MM.1S (cell line): ENCODE results near the gene UBE3A.

Source experiments
- DNase-seq: peaks from one replicate; pipeline ENCODE4 v3.0.0-alpha.2; 2015
- H2AFZ ChIP-seq: fragments of 300-600 bp; sonication (generic); 2 replicates; pipeline ENCODE4 v1.6.0; 2016; ENCODE audit warnings: antibody characterized with exemption, low read length
- H3F3A ChIP-seq: fragments of 300-600 bp; sonication (generic); 2 replicates; pipeline ENCODE4 v1.6.1; 2016; ENCODE audit warnings: mild to moderate bottlenecking, antibody characterized with exemption, low read length, moderate library complexity, mixed read lengths; ENCODE audit not compliant: insufficient read depth
- H3K27ac ChIP-seq: fragments of 300-600 bp; sonication (generic); 2 replicates; pipeline ENCODE4 v1.5.1; 2016; ENCODE audit warnings: mild to moderate bottlenecking, low read length
- H3K27me3 ChIP-seq: fragments of 300-600 bp; sonication (generic); replicated peaks from 2 replicates; pipeline ENCODE4 v1.6.0; 2016; ENCODE audit warnings: low read length; ENCODE audit not compliant: insufficient read depth
- H3K36me3 ChIP-seq: fragments of 300-600 bp; sonication (generic); replicated peaks from 2 replicates; pipeline ENCODE4 v1.6.1; 2016; ENCODE audit warnings: mild to moderate bottlenecking, low read length, mixed read lengths; ENCODE audit not compliant: insufficient read depth
- H3K4me1 ChIP-seq: fragments of 300-600 bp; sonication (generic); 2 replicates; pipeline ENCODE4 v1.6.1; 2016; ENCODE audit warnings: low read length, mixed read lengths
- H3K4me2 ChIP-seq: fragments of 300-600 bp; sonication (generic); 2 replicates; pipeline ENCODE4 v1.6.0; 2016; ENCODE audit warnings: low read depth, low read length
- H3K4me3 ChIP-seq: fragments of 300-600 bp; sonication (generic); 2 replicates; pipeline ENCODE4 v1.5.1; 2016; ENCODE audit warnings: low read length, mixed read lengths
- H3K79me2 ChIP-seq: fragments of 300-600 bp; sonication (generic); 2 replicates; pipeline ENCODE4 v1.6.1; 2016; ENCODE audit warnings: mixed run types, low read length, mixed read lengths
- H3K9ac ChIP-seq: fragments of 300-600 bp; sonication (generic); 2 replicates; pipeline ENCODE4 v1.6.1; 2016; ENCODE audit warnings: low read length, mixed read lengths
- H3K9me2 ChIP-seq: fragments of 300-600 bp; sonication (generic); replicated peaks from 2 replicates; pipeline ENCODE4 v1.6.1; 2016; ENCODE audit warnings: mild to moderate bottlenecking, low read length, mixed read lengths; ENCODE audit not compliant: insufficient read depth
- H3K9me3 ChIP-seq: fragments of 300-600 bp; sonication (generic); replicated peaks from 2 replicates; pipeline ENCODE4 v1.6.1; 2016; ENCODE audit warnings: mild to moderate bottlenecking, low read length, mixed read lengths; ENCODE audit not compliant: insufficient read depth
- H4K20me1 ChIP-seq: fragments of 300-600 bp; sonication (generic); 2 replicates; pipeline ENCODE4 v1.6.1; 2016; ENCODE audit warnings: mild to moderate bottlenecking, low read length, moderate library complexity, mixed read lengths; ENCODE audit not compliant: insufficient read depth
- CTCF ChIP-seq: fragments of 300-600 bp; sonication (generic); IDR thresholded peaks from 2 replicates; pipeline ENCODE4 v1.5.1; 2016; ENCODE audit warnings: antibody characterized with exemption, low read length, mixed read lengths
- EZH2 ChIP-seq: fragments of 300-600 bp; sonication (generic); optimal IDR thresholded peaks from 2 replicates; pipeline ENCODE3; 2017; ENCODE audit warnings: low read depth, mild to moderate bottlenecking, antibody characterized with exemption, low read length, mixed read lengths
- EZH2phosphoT487 ChIP-seq: fragments of 300-600 bp; sonication (generic); IDR thresholded peaks from 2 replicates; pipeline ENCODE4 v1.6.1; 2018; ENCODE audit warnings: antibody characterized with exemption, low read length

UBE3A gene

GRCh38 chr15:25439369-25439836 is 579 bp upstream of the UBE3A start:
- no peaks in the 10 kb centered on the region for H3K27me3 ChIP-seq
- peak overlapping the region; percentile 89 for H3K9ac ChIP-seq
- peaks cover 44% of the 10 kb centered on the region for H3K79me2 ChIP-seq
- peak overlapping the region; percentile 40; the same call in 1 of the 2 replicates for H3K27ac ChIP-seq
- H4K20me1 ChIP-seq = no peaks in the 10 kb centered on the region
- H3K4me2 ChIP-seq = peak overlapping the region; percentile 90
- H3K9me2 ChIP-seq = no peaks in the 10 kb centered on the region
- peak; percentile 25 for DNase-seq
- TF ChIP-seq CTCF (no peak), EZH2 (no peak), EZH2phosphoT487 (no peak)
- peaks cover 13% of the 10 kb centered on the region for H3K4me1 ChIP-seq
- H3F3A ChIP-seq = no peaks in the 10 kb centered on the region
- H3K9me3 ChIP-seq = no peaks in the 10 kb centered on the region
- no peaks in the 10 kb centered on the region for H3K36me3 ChIP-seq
- H2AFZ ChIP-seq = peak overlapping the region; percentile 100
- peak overlapping the region; percentile 81 for H3K4me3 ChIP-seq

DNA sequence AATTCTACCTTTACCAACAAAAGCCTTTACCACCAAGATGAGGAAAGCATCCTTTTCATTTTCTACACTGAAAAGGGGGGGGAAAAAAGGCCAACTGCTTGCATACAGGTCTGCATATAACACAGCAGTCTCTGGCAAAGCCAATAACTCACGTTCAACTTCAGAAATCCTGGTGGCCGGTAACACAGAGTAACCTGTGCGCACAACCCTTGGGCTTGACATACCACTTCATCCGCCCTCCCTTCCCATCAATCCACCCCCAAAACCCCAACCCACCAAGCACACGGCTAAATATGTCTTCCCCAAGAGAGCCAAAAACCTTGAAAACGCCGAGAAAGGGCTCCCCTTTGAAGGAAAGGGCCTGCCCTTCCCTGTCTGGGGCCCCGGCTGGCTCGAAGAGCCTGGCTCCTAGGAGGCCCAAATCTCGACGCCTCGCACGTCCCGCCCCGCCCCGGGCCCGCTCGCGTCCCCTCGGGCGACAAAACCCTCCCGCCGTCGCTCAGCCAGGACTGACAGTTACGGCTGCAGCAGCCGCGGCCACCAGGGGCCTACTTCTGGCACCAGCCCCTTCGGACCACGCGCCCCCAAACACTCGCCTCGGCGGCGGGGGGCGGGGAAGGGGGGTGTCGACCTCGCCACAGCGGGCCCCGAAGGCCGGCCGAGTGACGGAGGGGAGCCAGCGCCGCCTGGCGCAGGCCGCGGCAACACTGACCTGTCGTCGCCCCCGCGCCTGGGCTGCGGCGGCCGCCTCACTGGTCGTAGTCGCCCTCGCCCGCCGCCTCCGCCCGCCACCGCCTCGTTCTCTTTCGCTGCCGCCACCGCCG is 835 bp downstream of the UBE3A start:
- Histone ChIP-seq H4K20me1 (no peaks in the 10 kb centered on the region), H3K4me3 (peak overlapping the region; percentile 94), H3K9me2 (no peaks in the 10 kb centered on the region), H3K9me3 (no peaks in the 10 kb centered on the region), H3K36me3 (no peaks in the 10 kb centered on the region), H3F3A (no peaks in the 10 kb centered on the region), H3K27me3 (no peaks in the 10 kb centered on the region), H2AFZ (peak overlapping the region; percentile 85), H3K9ac (peak overlapping the region; percentile 99), H3K27ac (peak overlapping the region; percentile 83), H3K4me1 (peaks cover 13% of the 10 kb centered on the region), H3K79me2 (peaks cover 58% of the 10 kb centered on the region), H3K4me2 (peak overlapping the region; percentile 78)
- DNase-seq = peak; percentile 62
- TF ChIP-seq CTCF (peak; percentile 43), EZH2phosphoT487 (no peak)

DNA sequence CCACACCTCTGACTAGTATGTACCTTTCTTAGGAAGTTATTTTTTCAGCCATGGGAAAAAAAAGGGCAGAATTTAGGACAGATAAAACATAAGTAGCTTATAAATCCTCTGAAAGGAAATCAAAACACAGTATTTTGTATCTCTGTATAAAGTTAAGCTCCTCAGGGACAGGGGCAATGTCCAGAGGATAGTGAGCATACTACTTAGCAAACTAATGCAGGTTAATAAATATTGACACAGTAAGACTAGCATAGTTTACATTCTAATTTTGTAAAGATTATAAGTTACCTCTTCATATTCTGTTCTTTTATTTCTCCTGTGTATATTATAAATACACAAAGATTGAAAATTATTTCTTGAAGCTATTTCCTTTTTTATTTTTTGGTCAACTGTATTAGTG is 2.1 kb downstream of the UBE3A start:
- Histone ChIP-seq H3K4me1 (peaks cover 13% of the 10 kb centered on the region), H3K9ac (no peak overlapping the region), H3K27ac (no peak overlapping the region), H3F3A (no peaks in the 10 kb centered on the region), H3K79me2 (peaks cover 71% of the 10 kb centered on the region), H3K36me3 (no peaks in the 10 kb centered on the region), H3K9me2 (no peaks in the 10 kb centered on the region), H3K4me2 (peak overlapping the region; percentile 78), H3K9me3 (no peaks in the 10 kb centered on the region), H3K4me3 (peak overlapping the region; percentile 94; the same call in 1 of the 2 replicates), H4K20me1 (peaks cover 13% of the 10 kb centered on the region; the same call in 1 of the 2 replicates), H3K27me3 (no peaks in the 10 kb centered on the region), H2AFZ (no peak overlapping the region)
- TF ChIP-seq EZH2phosphoT487 (no peak), CTCF (no peak), EZH2 (no peak)
- DNase-seq = no peak
